SH-SY5Y (cell line): ENCODE measurements around the gene PCBD1.

Experiments used
- GATA2 ChIP-seq: IDR thresholded peaks from 2 replicates; pipeline ENCODE4 v1.6.1; 2011; ENCODE audit warnings: mild to moderate bottlenecking, low read depth, low read length
- GATA3 ChIP-seq: IDR thresholded peaks from 2 replicates; pipeline ENCODE4 v1.6.1; 2011; ENCODE audit warnings: low read depth, mild to moderate bottlenecking, low read length, moderate library complexity

DNA sequence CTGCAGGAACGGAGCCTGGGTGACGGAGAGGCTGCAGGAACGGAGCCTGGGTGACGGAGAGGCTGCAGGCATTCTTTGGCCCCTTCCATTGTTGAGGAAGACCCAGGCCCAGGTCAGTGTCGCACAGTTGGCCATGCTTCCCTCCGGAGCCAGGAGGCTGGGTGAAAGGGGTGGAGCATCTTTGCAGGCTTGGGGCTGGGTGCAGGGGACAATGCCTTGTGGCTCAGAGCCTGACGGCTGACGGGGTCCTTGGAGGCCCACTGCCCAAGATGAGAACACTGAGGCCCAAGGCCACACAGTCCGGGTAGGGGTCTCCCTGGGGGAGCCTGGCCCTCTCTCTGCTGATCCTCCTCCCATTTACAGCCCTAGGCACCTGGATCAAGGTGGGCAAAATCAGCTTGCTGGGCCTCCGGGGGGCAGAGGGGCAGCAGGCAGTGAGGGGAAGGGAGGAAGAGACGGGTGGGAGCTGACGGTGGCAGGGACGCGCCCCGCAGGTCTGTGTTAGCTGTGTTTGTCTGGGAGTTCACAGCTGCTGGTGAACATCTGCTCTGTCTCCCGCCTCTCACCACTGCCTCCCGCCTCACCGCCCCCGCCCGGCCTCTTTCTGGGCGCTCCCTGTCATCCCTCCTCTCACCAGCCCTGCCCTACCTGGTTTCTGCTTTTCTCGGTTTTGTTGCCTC, 30.6 kb upstream of the PCBD1 start:
- TF ChIP-seq GATA2, result no peak
- TF ChIP-seq GATA3, result no peak
